Retinal pigment epithelial cell (primary cell): Measurements from ENCODE around the gene NAT8L.

ENCODE experiments used
- DNase-seq: peaks from one replicate; pipeline ENCODE4 v3.0.0-alpha.2; 2010; ENCODE audit warnings: low read depth
- H3K4me3 ChIP-seq: 2 replicates; pipeline ENCODE4 v1.5.1; 2011; ENCODE audit warnings: mild to moderate bottlenecking, low read length, control low read depth, moderate library complexity
- TF ChIP-seq, protein P1 (sequence below): conservative IDR thresholded peaks from 2 replicates; pipeline ENCODE4 v1.5.1; 2011; ENCODE audit warnings: low read depth, low read length, control low read depth, inconsistent platforms

NAT8L gene

DNA sequence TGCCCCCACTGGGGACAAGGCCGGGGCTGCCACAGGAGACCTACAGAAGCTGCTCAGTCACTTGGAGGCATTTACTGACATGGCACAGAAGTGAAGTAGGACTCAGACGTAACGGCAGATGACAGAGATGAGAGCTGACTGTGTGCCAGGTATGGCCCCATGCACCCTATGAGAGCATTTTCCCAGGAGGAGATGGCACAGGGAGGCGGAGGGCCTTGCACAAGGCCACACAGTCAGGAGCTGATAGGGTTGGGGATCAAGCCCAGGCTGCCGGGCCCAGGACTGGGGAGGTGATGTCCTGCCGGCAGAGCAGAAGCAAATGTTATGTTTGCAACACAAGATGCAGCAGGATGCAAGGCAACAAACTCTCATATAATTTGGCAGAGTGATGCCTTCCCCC lies 34.1 kb downstream of the NAT8L start:
- TF ChIP-seq, protein P1, sequence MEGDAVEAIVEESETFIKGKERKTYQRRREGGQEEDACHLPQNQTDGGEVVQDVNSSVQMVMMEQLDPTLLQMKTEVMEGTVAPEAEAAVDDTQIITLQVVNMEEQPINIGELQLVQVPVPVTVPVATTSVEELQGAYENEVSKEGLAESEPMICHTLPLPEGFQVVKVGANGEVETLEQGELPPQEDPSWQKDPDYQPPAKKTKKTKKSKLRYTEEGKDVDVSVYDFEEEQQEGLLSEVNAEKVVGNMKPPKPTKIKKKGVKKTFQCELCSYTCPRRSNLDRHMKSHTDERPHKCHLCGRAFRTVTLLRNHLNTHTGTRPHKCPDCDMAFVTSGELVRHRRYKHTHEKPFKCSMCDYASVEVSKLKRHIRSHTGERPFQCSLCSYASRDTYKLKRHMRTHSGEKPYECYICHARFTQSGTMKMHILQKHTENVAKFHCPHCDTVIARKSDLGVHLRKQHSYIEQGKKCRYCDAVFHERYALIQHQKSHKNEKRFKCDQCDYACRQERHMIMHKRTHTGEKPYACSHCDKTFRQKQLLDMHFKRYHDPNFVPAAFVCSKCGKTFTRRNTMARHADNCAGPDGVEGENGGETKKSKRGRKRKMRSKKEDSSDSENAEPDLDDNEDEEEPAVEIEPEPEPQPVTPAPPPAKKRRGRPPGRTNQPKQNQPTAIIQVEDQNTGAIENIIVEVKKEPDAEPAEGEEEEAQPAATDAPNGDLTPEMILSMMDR = no peak
- H3K4me3 ChIP-seq = no peak overlapping the region
- no peak for DNase-seq

DNA sequence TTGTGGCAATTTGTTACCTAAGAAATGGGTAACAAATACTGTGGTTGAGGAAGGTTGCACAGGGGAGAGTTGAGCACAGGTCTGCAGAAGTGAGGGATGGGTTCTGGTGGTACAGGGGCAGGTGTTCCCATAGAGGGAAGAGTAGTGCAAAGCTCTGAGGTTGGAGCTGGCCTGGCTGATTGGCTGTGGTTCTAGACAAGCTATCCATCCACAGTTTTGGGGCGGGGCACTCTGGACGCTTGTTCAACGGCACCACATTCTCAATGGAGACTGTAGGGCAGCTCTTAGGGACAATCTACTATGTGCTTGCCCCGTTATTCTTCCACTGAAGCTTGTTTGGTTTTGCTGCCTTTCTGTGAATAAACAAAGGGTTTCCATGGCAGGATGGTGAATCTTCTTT lies 35.4 kb downstream of the NAT8L start:
- no peak for DNase-seq
- no peak overlapping the region for H3K4me3 ChIP-seq
- TF ChIP-seq, protein P1 = no peak

DNA sequence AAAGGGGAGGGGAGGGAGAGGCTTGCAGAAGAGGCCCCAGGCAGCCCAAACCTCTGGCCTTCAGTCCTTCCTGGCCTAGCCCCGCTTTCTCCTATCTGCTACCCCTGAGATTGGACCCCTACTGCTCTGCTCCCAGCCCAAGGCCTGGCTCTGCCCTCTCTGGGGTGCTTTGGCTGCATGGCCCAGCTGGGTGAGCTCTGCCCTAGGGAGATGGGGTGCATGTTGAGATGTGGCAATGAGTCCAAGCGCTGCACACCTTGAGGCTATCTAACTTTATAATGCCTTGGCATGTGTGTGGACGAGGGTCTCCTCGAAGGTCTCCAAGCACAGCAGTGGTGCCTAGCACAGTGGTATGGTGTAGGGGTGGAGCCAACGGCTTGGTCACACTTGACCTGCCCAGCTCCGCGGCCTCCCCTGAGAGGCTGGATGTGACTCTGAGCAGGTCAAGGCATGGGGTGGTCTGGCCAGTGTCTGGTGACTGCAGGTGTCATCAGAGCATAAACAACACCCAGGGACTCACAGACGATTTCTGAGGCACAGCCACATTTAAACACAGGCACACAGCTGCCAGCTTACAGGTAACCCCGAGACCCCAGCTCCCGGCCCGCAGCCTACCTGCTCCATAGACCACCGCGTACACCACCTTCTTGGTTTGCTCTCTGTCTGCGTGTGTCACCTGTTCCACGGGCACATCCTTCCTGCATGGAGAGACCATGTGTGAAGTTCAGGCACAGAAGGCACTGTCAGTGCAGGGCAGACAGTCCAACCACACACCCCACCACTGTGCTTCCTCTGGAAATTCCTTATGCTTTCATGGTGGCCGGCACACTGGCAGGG lies 36.3 kb downstream of the NAT8L start:
- TF ChIP-seq, protein P1 = no peak
- DNase-seq = no peak
- H3K4me3 ChIP-seq = no peak overlapping the region

DNA sequence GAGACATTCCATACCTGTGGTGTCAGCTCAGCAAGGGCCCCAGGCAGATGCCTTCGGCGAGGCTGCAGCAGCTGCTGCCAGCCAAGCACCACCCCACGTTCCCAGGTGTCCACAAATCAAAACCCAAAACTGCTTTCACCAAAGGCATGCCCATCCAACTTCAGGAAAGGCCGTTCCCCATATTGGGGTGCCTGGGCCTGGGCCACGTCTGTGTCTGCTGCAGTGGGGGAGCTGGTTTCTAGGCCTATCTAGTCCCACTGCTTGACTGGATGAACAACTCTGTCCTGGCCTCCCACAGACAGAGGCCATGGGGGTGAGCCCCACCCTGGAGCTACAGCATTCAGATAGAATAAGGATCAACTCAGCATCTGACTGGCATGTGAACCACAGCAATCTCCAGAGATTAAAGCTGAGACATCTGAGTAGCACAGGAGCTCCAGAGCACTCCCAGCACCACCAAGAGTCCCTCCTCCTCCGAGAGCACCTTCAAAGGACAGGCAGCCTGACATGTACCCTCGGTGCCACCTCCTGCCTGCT lies 37.0 kb downstream of the NAT8L start:
- no peak overlapping the region for H3K4me3 ChIP-seq
- no peak for DNase-seq
- TF ChIP-seq, protein P1 = no peak

DNA sequence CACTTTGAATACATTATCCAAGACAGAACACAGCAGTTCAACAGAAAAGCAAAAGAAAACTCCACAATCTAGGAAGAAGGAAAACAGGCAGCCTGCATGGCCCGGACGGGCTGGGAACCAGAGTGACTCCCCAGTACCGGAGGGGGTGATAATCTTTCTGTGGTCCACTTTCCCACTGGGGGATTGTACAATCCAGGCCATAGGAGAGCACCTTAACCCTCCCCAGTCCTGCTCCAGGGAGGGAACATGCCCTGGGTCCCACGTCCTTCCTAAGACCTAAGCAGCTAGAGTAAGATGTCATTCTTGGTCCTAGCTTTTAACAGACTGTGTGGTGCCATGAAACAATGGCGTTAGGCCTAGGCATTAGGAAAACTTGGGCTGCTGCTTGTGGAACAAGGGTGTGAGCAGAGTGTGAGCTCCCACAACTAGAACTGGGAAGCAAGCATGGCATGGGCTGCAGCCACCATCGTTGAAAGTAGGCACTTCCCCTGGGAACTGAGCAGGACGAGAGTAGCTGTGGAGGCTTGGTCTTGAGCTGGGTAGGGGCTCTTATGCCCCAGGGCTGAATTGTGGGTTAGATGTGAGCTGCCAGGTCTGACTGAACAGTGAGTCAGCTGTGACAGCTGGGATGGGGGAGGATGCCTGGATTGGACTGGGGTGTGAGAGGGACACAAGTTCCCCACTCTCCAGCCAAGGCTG lies 42.4 kb downstream of the NAT8L start:
- TF ChIP-seq, protein P1 = no peak
- DNase-seq = no peak
- H3K4me3 ChIP-seq = no peak overlapping the region

DNA sequence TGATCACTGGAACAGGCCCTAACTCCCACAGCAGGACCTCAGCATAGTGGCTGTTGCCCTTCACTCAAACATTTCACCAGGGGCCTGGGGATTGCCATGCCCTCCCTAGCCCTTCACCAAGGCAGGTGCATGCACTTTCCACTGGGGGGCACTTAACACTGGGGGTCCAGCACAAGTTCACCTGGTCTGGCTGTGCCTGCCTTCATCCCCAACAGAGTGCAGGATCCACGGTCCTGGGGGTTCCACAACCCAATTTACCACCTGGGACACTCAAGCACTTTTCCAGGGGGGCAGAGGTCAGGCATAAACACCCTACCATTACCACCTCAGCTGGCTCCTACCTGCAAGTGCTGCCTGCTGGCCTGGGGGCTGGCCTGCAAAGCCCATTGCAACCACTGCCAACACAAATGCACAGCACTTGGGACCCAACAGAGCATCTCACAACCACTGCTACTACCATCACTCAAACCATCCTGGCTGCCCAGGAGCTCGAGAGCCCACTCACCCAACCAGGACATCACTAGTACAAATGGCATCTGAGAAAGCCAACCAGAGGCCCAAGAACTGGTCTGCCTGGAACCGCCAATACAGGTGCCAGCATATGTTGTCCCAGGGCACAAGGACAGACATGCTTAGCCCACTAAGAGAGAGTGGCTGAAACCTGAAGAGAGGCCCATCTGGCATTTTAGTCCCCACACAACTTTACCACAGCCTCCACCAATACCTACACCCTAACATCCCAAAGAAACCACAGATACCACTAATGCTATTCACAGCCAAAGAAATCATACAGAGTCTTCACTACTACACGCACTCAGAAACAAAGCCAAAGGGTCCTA lies 43.1 kb downstream of the NAT8L start:
- TF ChIP-seq, protein P1 = no peak
- no peak for DNase-seq
- H3K4me3 ChIP-seq = no peak overlapping the region
